Measurements from ENCODE around the gene REPS2.

GRCh38 chrX:17020356-17020755, 73.9 kb downstream of the REPS2 start:
- no peak for TF ChIP-seq CTCF (IDR thresholded peaks at IDR 0.05)
- TF ChIP-seq, protein P1, sequence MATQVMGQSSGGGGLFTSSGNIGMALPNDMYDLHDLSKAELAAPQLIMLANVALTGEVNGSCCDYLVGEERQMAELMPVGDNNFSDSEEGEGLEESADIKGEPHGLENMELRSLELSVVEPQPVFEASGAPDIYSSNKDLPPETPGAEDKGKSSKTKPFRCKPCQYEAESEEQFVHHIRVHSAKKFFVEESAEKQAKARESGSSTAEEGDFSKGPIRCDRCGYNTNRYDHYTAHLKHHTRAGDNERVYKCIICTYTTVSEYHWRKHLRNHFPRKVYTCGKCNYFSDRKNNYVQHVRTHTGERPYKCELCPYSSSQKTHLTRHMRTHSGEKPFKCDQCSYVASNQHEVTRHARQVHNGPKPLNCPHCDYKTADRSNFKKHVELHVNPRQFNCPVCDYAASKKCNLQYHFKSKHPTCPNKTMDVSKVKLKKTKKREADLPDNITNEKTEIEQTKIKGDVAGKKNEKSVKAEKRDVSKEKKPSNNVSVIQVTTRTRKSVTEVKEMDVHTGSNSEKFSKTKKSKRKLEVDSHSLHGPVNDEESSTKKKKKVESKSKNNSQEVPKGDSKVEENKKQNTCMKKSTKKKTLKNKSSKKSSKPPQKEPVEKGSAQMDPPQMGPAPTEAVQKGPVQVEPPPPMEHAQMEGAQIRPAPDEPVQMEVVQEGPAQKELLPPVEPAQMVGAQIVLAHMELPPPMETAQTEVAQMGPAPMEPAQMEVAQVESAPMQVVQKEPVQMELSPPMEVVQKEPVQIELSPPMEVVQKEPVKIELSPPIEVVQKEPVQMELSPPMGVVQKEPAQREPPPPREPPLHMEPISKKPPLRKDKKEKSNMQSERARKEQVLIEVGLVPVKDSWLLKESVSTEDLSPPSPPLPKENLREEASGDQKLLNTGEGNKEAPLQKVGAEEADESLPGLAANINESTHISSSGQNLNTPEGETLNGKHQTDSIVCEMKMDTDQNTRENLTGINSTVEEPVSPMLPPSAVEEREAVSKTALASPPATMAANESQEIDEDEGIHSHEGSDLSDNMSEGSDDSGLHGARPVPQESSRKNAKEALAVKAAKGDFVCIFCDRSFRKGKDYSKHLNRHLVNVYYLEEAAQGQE (IDR thresholded peaks at IDR 0.05; ENCODE audit: insufficient read depth in 1 of 2, low read depth in 2 of 2, low read length in 1 of 2), result no peak
- no peak for TF ChIP-seq POLR2AphosphoS5 (IDR thresholded peaks at IDR 0.05; ENCODE audit: low read depth, low read length)
- TF ChIP-seq TCF7L2 (IDR thresholded peaks at IDR 0.05; ENCODE audit: low read depth, low read length), result no peak

Data from Panc1 (cell line).